Measurements from ENCODE around the gene SLC38A11. TPM values are rescaled to one million over a fixed set of nuclear protein-coding genes. Genes with fewer than 3 reads are reported as not detected.

SLC38A11 gene
- total RNA-seq, 1 donor from 2014 or later: 2.2 TPM

DNA sequence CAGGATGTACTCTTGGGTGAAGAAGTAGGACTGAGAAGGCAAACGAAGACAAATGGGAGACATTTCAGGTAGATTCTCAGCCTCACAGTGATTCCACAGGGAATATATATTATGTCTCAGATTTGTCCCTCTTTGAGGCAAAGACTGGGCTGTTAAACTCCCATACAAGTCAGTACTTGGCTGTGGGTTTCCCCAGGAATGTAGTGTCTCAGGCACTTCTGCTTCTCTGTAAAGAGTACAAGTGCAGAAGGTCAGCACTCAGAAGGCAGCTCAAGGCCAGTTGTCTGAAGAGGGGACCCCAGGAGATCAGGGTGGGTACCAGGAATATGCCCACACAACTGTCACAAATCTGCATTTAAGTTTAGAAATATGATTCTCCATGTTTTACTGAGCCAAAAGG lies 73.8 kb downstream of the SLC38A11 start:
- TF ChIP-seq POLR2AphosphoS5 (IDR thresholded peaks at IDR 0.05; ENCODE audit: insufficient read depth in 1 of 2, low read depth in 1 of 2) (no peak), POLR2A (IDR thresholded peaks at IDR 0.05) (no peak)
- TF ChIP-seq, protein P1, sequence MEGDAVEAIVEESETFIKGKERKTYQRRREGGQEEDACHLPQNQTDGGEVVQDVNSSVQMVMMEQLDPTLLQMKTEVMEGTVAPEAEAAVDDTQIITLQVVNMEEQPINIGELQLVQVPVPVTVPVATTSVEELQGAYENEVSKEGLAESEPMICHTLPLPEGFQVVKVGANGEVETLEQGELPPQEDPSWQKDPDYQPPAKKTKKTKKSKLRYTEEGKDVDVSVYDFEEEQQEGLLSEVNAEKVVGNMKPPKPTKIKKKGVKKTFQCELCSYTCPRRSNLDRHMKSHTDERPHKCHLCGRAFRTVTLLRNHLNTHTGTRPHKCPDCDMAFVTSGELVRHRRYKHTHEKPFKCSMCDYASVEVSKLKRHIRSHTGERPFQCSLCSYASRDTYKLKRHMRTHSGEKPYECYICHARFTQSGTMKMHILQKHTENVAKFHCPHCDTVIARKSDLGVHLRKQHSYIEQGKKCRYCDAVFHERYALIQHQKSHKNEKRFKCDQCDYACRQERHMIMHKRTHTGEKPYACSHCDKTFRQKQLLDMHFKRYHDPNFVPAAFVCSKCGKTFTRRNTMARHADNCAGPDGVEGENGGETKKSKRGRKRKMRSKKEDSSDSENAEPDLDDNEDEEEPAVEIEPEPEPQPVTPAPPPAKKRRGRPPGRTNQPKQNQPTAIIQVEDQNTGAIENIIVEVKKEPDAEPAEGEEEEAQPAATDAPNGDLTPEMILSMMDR (IDR thresholded peaks at IDR 0.05): no peak
- intact Hi-C loops (cut with DNase I): no loop called here
- H3K9me3 ChIP-seq: no peaks in the 10 kb centered on the region
- no peaks in the 10 kb centered on the region for H3K27me3 ChIP-seq
- H3K27ac ChIP-seq: no peak overlapping the region
- H3K4me1 ChIP-seq: no peaks in the 10 kb centered on the region
- DNase-seq (ENCODE audit: extremely low spot score in 2 of 2): no peak
- no peak overlapping the region for H3K4me3 ChIP-seq
- no peaks in the 10 kb centered on the region for H3K36me3 ChIP-seq

GRCh38 chr2:164879901-164880535 lies 75.3 kb downstream of the SLC38A11 start:
- Histone ChIP-seq H3K4me1 (no peaks in the 10 kb centered on the region), H3K4me3 (no peak overlapping the region), H3K27ac (no peak overlapping the region), H3K9me3 (no peaks in the 10 kb centered on the region), H3K27me3 (no peaks in the 10 kb centered on the region), H3K36me3 (no peaks in the 10 kb centered on the region)
- no peak for DNase-seq (ENCODE audit: extremely low spot score in 2 of 2)
- intact Hi-C loops (cut with DNase I): no loop called here
- TF ChIP-seq POLR2AphosphoS5 (IDR thresholded peaks at IDR 0.05; ENCODE audit: insufficient read depth in 1 of 2, low read depth in 1 of 2) (no peak), POLR2A (IDR thresholded peaks at IDR 0.05) (no peak)
- TF ChIP-seq, protein P1 (IDR thresholded peaks at IDR 0.05): no peak

DNA sequence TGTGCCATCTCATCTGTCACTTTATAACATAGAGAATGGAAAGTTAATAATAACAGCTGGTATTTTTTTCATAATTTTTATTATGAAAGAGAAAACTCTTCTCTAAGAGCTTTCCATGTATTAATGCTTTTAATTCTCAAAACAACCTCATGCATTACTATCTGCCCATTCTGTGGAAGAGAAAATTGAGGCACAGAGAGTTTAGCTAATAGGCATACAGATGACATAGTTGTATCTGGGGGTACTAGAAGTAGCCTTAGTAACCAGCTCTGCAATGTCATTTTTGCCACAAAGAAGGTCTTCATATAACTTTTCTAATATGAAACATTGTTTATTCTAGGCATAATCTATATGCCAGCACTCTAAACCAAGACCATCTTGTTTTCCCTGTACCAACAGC lies 77.4 kb downstream of the SLC38A11 start:
- no peak for TF ChIP-seq POLR2A (IDR thresholded peaks at IDR 0.05)
- TF ChIP-seq POLR2AphosphoS5 (IDR thresholded peaks at IDR 0.05; ENCODE audit: insufficient read depth in 1 of 2, low read depth in 1 of 2): no peak
- TF ChIP-seq, protein P1 (IDR thresholded peaks at IDR 0.05): no peak
- intact Hi-C loops (cut with DNase I): no loop called here
- no peak for DNase-seq (ENCODE audit: extremely low spot score in 2 of 2)
- Histone ChIP-seq H3K4me1 (no peaks in the 10 kb centered on the region), H3K27me3 (no peaks in the 10 kb centered on the region), H3K27ac (no peak overlapping the region), H3K36me3 (no peaks in the 10 kb centered on the region), H3K9me3 (no peaks in the 10 kb centered on the region), H3K4me3 (no peak overlapping the region)

DNA sequence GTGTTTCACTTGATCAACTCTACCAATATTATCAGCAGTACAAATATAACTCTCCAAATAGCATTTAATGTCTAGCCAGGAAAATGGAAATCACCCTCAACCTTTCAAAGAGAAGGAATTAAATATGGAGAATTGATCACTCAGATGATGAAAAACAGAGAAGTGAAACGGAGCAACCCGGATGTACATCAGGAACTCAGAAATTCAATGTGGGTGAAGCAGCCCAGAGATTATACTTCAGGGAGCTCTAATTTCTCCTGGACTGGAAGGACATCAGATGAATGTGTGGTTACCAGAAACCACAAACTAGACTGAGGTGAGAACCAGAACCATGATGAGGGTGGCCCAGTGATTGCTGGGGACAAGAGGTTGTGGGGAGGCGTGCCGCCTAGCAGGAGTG lies 78.2 kb downstream of the SLC38A11 start:
- Histone ChIP-seq H3K27me3 (no peaks in the 10 kb centered on the region), H3K9me3 (no peaks in the 10 kb centered on the region), H3K4me1 (no peaks in the 10 kb centered on the region), H3K27ac (no peak overlapping the region), H3K36me3 (no peaks in the 10 kb centered on the region), H3K4me3 (no peak overlapping the region)
- TF ChIP-seq POLR2A (IDR thresholded peaks at IDR 0.05): no peak
- TF ChIP-seq POLR2AphosphoS5 (IDR thresholded peaks at IDR 0.05; ENCODE audit: insufficient read depth in 1 of 2, low read depth in 1 of 2): no peak
- TF ChIP-seq, protein P1 (IDR thresholded peaks at IDR 0.05): no peak
- DNase-seq (ENCODE audit: extremely low spot score in 2 of 2): no peak
- intact Hi-C loops (cut with DNase I): no loop called here

DNA sequence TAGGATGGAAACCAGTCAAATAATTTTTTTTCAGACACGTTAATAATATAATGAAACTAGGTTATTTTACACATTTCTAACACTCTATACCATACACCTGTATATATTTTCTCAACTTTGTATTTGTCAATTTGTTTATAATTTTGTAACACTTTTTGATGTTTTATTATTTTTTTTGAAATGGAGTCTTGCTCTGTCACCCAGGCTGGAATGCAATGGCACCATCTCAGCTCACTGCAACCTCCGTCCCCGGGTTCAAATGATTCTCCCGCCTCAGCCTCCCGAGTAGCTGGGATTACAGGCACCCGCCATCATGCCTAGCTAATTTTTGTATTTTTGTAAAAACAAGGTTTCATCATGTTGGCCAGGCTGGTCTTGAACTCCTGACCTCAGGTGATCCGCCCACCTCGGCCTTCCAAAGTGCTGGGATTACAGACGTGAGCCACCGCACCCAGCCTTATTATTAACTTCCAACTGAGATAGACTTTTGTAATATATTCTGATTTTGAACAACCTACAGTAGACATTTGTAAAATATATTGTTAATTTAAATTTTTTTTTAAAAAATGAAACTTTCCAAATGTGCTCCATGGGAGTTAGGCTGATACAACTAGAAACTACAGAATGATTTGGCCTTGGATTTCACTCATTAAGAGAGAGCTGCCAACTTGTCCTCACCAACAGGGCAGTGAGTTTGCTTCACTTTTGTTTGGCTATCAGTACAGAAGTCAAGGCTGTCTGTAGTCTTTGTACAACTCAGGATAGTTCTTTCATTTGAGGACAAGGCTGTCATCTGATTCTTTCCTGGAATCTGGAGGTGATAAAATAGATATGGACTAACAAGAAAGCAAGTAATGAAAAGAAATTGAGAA lies 79.8 kb downstream of the SLC38A11 start:
- Histone ChIP-seq H3K27me3 (no peaks in the 10 kb centered on the region), H3K27ac (no peak overlapping the region), H3K36me3 (no peaks in the 10 kb centered on the region), H3K4me3 (no peak overlapping the region), H3K9me3 (no peaks in the 10 kb centered on the region), H3K4me1 (no peaks in the 10 kb centered on the region)
- no peak for DNase-seq (ENCODE audit: extremely low spot score in 2 of 2)
- intact Hi-C loops (cut with DNase I): no loop called here
- no peak for TF ChIP-seq POLR2A (IDR thresholded peaks at IDR 0.05)
- TF ChIP-seq, protein P1 (IDR thresholded peaks at IDR 0.05): no peak
- no peak for TF ChIP-seq POLR2AphosphoS5 (IDR thresholded peaks at IDR 0.05; ENCODE audit: insufficient read depth in 1 of 2, low read depth in 1 of 2)

Data from vagina (tissue), 2 donors.